OCI-LY1 (cell line): Measurements from ENCODE around the gene CYP2A13.
"Not testable (repeated sequence)": the region's sequence is repeated elsewhere in the genome, so short reads cannot be mapped to it uniquely, and the experiment has no call there.

Experiments
- H2AFZ ChIP-seq: fragments of 200-600 bp; sonication (generic), shearing (Covaris generic); 2 replicates; pipeline ENCODE4 v1.6.0; 2014; ENCODE audit warnings: antibody characterized with exemption, mild to moderate bottlenecking, low read length
- H3F3A ChIP-seq: fragments of 200-600 bp; sonication (generic), shearing (Covaris generic); 2 replicates; pipeline ENCODE4 v1.6.0; 2014; ENCODE audit warnings: mild to moderate bottlenecking, antibody characterized with exemption, low read length, moderate library complexity; ENCODE audit not compliant: insufficient read depth
- H3K27ac ChIP-seq: fragments of 200-600 bp; sonication (generic); 2 replicates; pipeline ENCODE4 v1.5.1; 2014; ENCODE audit warnings: low read length, mixed run types, mild to moderate bottlenecking, low read depth; ENCODE audit not compliant: poor library complexity, severe bottlenecking
- H3K27me3 ChIP-seq: fragments of 200-600 bp; sonication (generic); 2 replicates; pipeline ENCODE4 v1.6.0; 2014; ENCODE audit warnings: antibody characterized with exemption, mild to moderate bottlenecking, low read length, moderate library complexity; ENCODE audit not compliant: insufficient read depth
- H3K36me3 ChIP-seq: fragments of 200-600 bp; sonication (generic); 2 replicates; pipeline ENCODE4 v1.6.1; 2014; ENCODE audit warnings: mild to moderate bottlenecking, antibody characterized with exemption, low read length, moderate library complexity, mixed read lengths; ENCODE audit not compliant: insufficient read depth
- H3K4me1 ChIP-seq: fragments of 200-600 bp; sonication (generic); 2 replicates; pipeline ENCODE4 v1.5.1; 2014; ENCODE audit warnings: mild to moderate bottlenecking, low read length, moderate library complexity; ENCODE audit not compliant: insufficient read depth, severe bottlenecking
- H3K4me2 ChIP-seq: fragments of 200-600 bp; sonication (generic), shearing (Covaris generic); 2 replicates; pipeline ENCODE4 v1.6.1; 2014; ENCODE audit warnings: low read length
- H3K4me3 ChIP-seq: fragments of 200-600 bp; sonication (generic); 2 replicates; pipeline ENCODE4 v1.5.1; 2014; ENCODE audit warnings: low read length, low read depth, mild to moderate bottlenecking, mixed read lengths; ENCODE audit not compliant: poor library complexity, severe bottlenecking
- H3K79me2 ChIP-seq: fragments of 200-600 bp; shearing (Covaris generic); 2 replicates; pipeline ENCODE4 v1.6.1; 2016; ENCODE audit warnings: mixed run types, low read length, mixed read lengths; ENCODE audit not compliant: insufficient read depth
- H3K9ac ChIP-seq: fragments of 200-600 bp; sonication (generic), shearing (Covaris generic); 2 replicates; pipeline ENCODE4 v1.6.1; 2014; ENCODE audit warnings: mild to moderate bottlenecking, low read length, mixed read lengths
- H3K9me2 ChIP-seq: fragments of 200-600 bp; sonication (generic), shearing (Covaris generic); 2 replicates; pipeline ENCODE4 v1.6.1; 2014; ENCODE audit warnings: low read depth, mild to moderate bottlenecking, low read length, mixed read lengths
- H3K9me3 ChIP-seq: fragments of 200-600 bp; shearing (Covaris generic); 2 replicates; pipeline ENCODE4 v1.6.1; 2014; ENCODE audit warnings: low read length, mixed read lengths
- H4K20me1 ChIP-seq: fragments of 200-600 bp; sonication (generic), shearing (Covaris generic); 2 replicates; pipeline ENCODE4 v1.6.0; 2016; ENCODE audit warnings: mild to moderate bottlenecking, low read length; ENCODE audit not compliant: insufficient read depth
- EZH2 ChIP-seq: fragments of 200-600 bp; sonication (generic), shearing (Covaris generic); IDR thresholded peaks from 2 replicates; pipeline ENCODE4 v1.8.0; 2017; ENCODE audit warnings: borderline replicate concordance, mixed run types, mild to moderate bottlenecking, antibody characterized with exemption, low read length, moderate library complexity, mixed read lengths
- TF ChIP-seq, protein P1 (sequence below): fragments of 200-600 bp; sonication (generic), shearing (Covaris generic); IDR thresholded peaks from 2 replicates; pipeline ENCODE4 v1.5.1; 2017; ENCODE audit warnings: mild to moderate bottlenecking, antibody characterized with exemption, low read length, moderate library complexity, mixed read lengths

Gene CYP2A13

DNA sequence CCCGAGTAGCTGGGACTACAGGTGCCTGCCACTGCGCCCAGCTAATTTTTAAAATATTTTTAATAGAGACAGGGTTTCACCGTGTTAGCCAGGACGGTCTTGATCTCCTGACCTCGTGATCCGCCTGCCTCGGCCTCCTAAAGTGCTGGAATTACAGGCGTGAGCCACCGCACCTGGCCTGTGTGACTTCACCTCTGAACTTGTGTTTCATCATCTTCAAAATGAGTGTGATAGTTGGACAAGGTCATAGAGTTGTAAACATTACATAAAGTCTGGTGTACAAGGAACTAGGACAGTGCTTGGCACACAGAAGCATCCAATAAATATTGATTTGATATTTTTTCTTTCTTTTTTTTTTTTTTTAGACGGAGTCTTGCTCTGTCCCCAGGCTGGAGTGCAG lies 34.9 kb upstream of the CYP2A13 start:
- H3K27me3 ChIP-seq, H3K9ac ChIP-seq, H3K4me2 ChIP-seq, H3K9me3 ChIP-seq, H3F3A ChIP-seq, H3K9me2 ChIP-seq, H3K4me1 ChIP-seq, H2AFZ ChIP-seq, H4K20me1 ChIP-seq, H3K79me2 ChIP-seq, H3K27ac ChIP-seq, H3K36me3 ChIP-seq, H3K4me3 ChIP-seq: not testable (repeated sequence)

DNA sequence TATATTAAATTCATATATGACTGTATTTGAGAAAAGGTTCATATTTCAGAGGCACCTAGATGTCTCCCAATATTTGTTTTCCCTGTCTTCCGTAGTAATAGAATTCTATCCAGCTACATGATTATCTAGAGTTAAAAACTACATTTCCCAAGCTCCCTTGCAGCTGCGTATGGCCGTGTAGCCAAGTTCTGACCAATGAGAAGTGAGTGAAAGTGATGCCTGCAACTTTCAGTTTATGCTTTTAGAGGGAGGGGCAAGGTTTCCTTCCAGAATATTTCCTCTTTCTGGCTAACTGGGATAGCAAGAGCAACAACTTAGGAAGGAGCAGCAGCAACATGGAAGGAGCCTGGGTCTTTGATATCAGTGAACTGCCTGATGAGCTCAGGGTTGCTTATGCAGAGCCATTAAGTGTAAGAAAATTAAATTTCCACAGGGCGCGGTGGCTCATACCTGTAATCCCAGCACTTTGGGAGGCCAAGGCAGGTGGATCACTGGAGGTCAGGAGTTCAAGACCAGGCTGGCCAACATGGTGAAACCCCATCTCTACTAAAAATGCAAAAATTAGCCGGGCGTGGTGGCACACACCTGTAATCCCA lies 23.2 kb upstream of the CYP2A13 start:
- no peaks in the 10 kb centered on the region for H4K20me1 ChIP-seq
- H3F3A ChIP-seq = no peaks in the 10 kb centered on the region
- TF ChIP-seq, protein P1, sequence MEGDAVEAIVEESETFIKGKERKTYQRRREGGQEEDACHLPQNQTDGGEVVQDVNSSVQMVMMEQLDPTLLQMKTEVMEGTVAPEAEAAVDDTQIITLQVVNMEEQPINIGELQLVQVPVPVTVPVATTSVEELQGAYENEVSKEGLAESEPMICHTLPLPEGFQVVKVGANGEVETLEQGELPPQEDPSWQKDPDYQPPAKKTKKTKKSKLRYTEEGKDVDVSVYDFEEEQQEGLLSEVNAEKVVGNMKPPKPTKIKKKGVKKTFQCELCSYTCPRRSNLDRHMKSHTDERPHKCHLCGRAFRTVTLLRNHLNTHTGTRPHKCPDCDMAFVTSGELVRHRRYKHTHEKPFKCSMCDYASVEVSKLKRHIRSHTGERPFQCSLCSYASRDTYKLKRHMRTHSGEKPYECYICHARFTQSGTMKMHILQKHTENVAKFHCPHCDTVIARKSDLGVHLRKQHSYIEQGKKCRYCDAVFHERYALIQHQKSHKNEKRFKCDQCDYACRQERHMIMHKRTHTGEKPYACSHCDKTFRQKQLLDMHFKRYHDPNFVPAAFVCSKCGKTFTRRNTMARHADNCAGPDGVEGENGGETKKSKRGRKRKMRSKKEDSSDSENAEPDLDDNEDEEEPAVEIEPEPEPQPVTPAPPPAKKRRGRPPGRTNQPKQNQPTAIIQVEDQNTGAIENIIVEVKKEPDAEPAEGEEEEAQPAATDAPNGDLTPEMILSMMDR = no peak
- TF ChIP-seq EZH2 = no peak
- H3K27me3 ChIP-seq = no peaks in the 10 kb centered on the region
- H3K9me2 ChIP-seq = no peaks in the 10 kb centered on the region
- no peak overlapping the region for H3K27ac ChIP-seq
- H3K9me3 ChIP-seq = no peaks in the 10 kb centered on the region
- H3K36me3 ChIP-seq = no peaks in the 10 kb centered on the region
- no peaks in the 10 kb centered on the region for H3K79me2 ChIP-seq
- no peak overlapping the region for H3K9ac ChIP-seq
- H3K4me3 ChIP-seq = no peak overlapping the region
- H3K4me1 ChIP-seq = no peaks in the 10 kb centered on the region
- H2AFZ ChIP-seq = no peak overlapping the region
- no peak overlapping the region for H3K4me2 ChIP-seq

DNA sequence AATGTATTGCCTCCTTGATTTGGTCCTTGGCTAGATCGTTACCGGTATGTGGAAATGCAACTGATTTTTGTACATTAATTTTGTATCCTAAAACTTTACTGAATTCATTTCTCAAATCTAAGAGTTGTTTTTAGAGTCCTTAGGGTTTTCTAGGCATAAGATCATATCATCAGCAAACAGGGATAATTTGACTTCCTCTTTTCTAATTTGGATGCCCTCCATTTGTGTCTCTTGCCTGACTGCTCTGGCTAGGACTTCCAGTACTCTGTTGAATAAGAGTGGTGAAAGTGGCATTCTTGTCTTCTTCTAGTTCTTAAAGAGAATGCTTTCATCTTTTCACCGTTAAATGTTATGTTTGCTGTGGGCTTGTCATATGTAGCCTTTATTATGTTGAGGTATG lies 12.0 kb upstream of the CYP2A13 start:
- Histone ChIP-seq H3K4me3 (no peak overlapping the region), H3K36me3 (no peaks in the 10 kb centered on the region), H3F3A (no peaks in the 10 kb centered on the region), H3K4me2 (no peak overlapping the region), H3K9ac (no peak overlapping the region), H3K27me3 (no peaks in the 10 kb centered on the region), H4K20me1 (no peaks in the 10 kb centered on the region), H3K4me1 (no peaks in the 10 kb centered on the region), H3K27ac (no peak overlapping the region), H3K9me3 (no peaks in the 10 kb centered on the region), H3K9me2 (no peaks in the 10 kb centered on the region), H3K79me2 (no peaks in the 10 kb centered on the region), H2AFZ (no peak overlapping the region)
- TF ChIP-seq, protein P1 = no peak

- no peaks in the 10 kb centered on the region for H3F3A ChIP-seq
- H3K79me2 ChIP-seq = no peaks in the 10 kb centered on the region
- H4K20me1 ChIP-seq = no peaks in the 10 kb centered on the region
- no peaks in the 10 kb centered on the region for H3K9me3 ChIP-seq
- H3K27me3 ChIP-seq = no peaks in the 10 kb centered on the region
- TF ChIP-seq, protein P1 = no peak
- TF ChIP-seq EZH2 = no peak
- no peaks in the 10 kb centered on the region for H3K36me3 ChIP-seq
- H3K4me1 ChIP-seq = no peaks in the 10 kb centered on the region
- H3K4me3 ChIP-seq = no peak overlapping the region
- H2AFZ ChIP-seq = no peak overlapping the region
- no peak overlapping the region for H3K9ac ChIP-seq
- H3K27ac ChIP-seq = no peak overlapping the region
- H3K9me2 ChIP-seq = no peaks in the 10 kb centered on the region
- H3K4me2 ChIP-seq = no peak overlapping the region
These were observed 4.7 kb upstream of the CYP2A13 start for GRCh38 chr19:41083516-41083915.
